ENCODE data around the gene TRIM36.

TRIM36 gene

DNA sequence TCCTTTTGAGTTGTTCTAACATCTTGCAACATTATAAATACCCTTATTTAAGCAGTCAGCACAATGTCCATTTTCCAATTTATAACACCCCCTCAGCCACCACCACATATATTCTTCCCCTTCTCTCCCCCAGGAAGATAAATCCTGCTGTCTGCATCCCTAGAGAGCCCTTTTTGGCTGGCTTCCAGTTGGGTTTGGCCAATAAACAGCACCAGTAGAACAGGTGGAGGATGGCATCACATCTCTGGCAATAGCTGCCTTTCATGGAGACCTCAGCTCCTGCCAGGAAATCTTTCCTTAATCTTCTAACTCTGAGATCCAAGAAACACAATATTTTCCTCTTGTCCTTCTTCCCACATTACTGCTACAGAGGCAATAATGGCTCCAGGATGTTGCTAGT, 53.7 kb downstream of the TRIM36 start:
- ATAC-seq, result no peak
- TF ChIP-seq RARB (CRISPR knock-in tag; IDR thresholded peaks at IDR 0.05) (no peak), OSR1 (CRISPR knock-in tag; IDR thresholded peaks at IDR 0.05) (no peak), ZFP30 (CRISPR knock-in tag; IDR thresholded peaks at IDR 0.05) (no peak), ESRRG (CRISPR knock-in tag; IDR thresholded peaks at IDR 0.05) (no peak), ZNF70 (CRISPR knock-in tag; IDR thresholded peaks at IDR 0.05) (no peak), ZC3H10 (CRISPR knock-in tag; IDR thresholded peaks at IDR 0.05) (no peak), BACH2 (CRISPR knock-in tag; IDR thresholded peaks at IDR 0.05; ENCODE audit: borderline replicate concordance) (no peak), ZNF565 (CRISPR knock-in tag; conservative IDR thresholded peaks at IDR 0.05; ENCODE audit: low read depth) (no peak), CSDC2 (CRISPR knock-in tag; IDR thresholded peaks at IDR 0.05) (no peak), ISL1 (CRISPR knock-in tag; IDR thresholded peaks at IDR 0.05) (no peak), GLIS3 (CRISPR knock-in tag; IDR thresholded peaks at IDR 0.05) (no peak)
- TF ChIP-seq, protein P1, sequence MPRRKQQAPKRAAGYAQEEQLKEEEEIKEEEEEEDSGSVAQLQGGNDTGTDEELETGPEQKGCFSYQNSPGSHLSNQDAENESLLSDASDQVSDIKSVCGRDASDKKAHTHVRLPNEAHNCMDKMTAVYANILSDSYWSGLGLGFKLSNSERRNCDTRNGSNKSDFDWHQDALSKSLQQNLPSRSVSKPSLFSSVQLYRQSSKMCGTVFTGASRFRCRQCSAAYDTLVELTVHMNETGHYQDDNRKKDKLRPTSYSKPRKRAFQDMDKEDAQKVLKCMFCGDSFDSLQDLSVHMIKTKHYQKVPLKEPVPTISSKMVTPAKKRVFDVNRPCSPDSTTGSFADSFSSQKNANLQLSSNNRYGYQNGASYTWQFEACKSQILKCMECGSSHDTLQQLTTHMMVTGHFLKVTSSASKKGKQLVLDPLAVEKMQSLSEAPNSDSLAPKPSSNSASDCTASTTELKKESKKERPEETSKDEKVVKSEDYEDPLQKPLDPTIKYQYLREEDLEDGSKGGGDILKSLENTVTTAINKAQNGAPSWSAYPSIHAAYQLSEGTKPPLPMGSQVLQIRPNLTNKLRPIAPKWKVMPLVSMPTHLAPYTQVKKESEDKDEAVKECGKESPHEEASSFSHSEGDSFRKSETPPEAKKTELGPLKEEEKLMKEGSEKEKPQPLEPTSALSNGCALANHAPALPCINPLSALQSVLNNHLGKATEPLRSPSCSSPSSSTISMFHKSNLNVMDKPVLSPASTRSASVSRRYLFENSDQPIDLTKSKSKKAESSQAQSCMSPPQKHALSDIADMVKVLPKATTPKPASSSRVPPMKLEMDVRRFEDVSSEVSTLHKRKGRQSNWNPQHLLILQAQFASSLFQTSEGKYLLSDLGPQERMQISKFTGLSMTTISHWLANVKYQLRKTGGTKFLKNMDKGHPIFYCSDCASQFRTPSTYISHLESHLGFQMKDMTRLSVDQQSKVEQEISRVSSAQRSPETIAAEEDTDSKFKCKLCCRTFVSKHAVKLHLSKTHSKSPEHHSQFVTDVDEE (CRISPR knock-in tag; IDR thresholded peaks at IDR 0.05), result no peak
- TF ChIP-seq, protein P2, sequence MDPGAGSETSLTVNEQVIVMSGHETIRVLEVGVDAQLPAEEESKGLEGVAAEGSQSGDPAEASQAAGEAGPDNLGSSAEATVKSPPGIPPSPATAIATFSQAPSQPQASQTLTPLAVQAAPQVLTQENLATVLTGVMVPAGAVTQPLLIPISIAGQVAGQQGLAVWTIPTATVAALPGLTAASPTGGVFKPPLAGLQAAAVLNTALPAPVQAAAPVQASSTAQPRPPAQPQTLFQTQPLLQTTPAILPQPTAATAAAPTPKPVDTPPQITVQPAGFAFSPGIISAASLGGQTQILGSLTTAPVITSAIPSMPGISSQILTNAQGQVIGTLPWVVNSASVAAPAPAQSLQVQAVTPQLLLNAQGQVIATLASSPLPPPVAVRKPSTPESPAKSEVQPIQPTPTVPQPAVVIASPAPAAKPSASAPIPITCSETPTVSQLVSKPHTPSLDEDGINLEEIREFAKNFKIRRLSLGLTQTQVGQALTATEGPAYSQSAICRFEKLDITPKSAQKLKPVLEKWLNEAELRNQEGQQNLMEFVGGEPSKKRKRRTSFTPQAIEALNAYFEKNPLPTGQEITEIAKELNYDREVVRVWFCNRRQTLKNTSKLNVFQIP (CRISPR knock-in tag; IDR thresholded peaks at IDR 0.05; ENCODE audit: borderline replicate concordance, low read depth), result no peak
- TF ChIP-seq, protein P3, sequence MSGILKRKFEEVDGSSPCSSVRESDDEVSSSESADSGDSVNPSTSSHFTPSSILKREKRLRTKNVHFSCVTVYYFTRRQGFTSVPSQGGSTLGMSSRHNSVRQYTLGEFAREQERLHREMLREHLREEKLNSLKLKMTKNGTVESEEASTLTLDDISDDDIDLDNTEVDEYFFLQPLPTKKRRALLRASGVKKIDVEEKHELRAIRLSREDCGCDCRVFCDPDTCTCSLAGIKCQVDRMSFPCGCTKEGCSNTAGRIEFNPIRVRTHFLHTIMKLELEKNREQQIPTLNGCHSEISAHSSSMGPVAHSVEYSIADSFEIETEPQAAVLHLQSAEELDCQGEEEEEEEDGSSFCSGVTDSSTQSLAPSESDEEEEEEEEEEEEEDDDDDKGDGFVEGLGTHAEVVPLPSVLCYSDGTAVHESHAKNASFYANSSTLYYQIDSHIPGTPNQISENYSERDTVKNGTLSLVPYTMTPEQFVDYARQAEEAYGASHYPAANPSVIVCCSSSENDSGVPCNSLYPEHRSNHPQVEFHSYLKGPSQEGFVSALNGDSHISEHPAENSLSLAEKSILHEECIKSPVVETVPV (CRISPR knock-in tag; IDR thresholded peaks at IDR 0.05), result no peak
- TF ChIP-seq, protein P4, sequence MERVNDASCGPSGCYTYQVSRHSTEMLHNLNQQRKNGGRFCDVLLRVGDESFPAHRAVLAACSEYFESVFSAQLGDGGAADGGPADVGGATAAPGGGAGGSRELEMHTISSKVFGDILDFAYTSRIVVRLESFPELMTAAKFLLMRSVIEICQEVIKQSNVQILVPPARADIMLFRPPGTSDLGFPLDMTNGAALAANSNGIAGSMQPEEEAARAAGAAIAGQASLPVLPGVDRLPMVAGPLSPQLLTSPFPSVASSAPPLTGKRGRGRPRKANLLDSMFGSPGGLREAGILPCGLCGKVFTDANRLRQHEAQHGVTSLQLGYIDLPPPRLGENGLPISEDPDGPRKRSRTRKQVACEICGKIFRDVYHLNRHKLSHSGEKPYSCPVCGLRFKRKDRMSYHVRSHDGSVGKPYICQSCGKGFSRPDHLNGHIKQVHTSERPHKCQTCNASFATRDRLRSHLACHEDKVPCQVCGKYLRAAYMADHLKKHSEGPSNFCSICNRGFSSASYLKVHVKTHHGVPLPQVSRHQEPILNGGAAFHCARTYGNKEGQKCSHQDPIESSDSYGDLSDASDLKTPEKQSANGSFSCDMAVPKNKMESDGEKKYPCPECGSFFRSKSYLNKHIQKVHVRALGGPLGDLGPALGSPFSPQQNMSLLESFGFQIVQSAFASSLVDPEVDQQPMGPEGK (CRISPR knock-in tag; IDR thresholded peaks at IDR 0.05; ENCODE audit: borderline replicate concordance), result no peak

DNA sequence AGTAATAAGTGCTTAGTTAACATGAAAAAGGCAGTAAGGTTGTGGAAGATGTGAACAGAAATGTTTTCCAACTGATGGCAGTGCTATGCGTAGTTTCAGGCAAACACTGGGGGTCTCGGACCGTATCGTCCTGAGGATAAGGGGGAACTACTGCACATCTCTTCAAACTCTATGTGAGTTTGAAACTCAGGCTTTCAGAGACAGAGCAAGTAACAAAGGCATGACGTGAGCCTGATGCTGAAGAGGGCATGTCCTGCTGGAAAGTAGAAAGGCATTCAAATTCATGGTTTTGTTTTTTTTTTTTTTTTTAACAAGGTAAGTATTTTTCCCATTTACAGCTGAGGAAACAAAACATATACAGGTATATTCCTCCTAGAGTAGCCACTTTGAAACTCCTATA, 59.9 kb downstream of the TRIM36 start:
- no peak for TF ChIP-seq ARNTL (CRISPR knock-in tag; IDR thresholded peaks at IDR 0.05; ENCODE audit: borderline replicate concordance, low read depth)
- ATAC-seq, result no peak

DNA sequence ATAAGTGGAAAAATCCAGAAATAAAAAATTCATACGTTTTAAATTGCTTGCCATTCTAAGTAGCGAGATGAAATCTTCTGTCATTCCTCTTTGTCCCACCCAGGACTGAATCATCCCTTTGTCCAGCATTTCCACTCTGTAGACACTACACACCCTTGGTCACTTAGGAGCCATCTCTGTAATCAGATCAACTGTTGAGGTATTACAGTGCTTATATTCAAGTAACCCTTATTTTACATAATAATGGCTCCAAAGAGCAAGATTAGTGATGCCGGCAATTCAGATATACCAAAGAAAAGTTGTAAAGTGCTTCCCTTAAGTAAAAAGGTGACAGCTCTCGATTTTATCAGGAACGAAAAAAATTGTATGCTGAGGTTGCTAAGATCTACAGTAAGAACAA, 60.4 kb downstream of the TRIM36 start:
- TF ChIP-seq SNAI2 (CRISPR knock-in tag; IDR thresholded peaks at IDR 0.05) (no peak), ARNTL (CRISPR knock-in tag; IDR thresholded peaks at IDR 0.05; ENCODE audit: borderline replicate concordance, low read depth) (no peak), ZNF70 (CRISPR knock-in tag; IDR thresholded peaks at IDR 0.05) (no peak), GLIS3 (CRISPR knock-in tag; IDR thresholded peaks at IDR 0.05) (no peak), ISL1 (CRISPR knock-in tag; IDR thresholded peaks at IDR 0.05) (no peak), ZFP3 (CRISPR knock-in tag; IDR thresholded peaks at IDR 0.05) (no peak), RARB (CRISPR knock-in tag; IDR thresholded peaks at IDR 0.05) (no peak), OSR1 (CRISPR knock-in tag; IDR thresholded peaks at IDR 0.05) (no peak), TCF4 (CRISPR knock-in tag; IDR thresholded peaks at IDR 0.05; ENCODE audit: borderline replicate concordance) (no peak)
- TF ChIP-seq, protein P4 (CRISPR knock-in tag; IDR thresholded peaks at IDR 0.05; ENCODE audit: borderline replicate concordance), result no peak
- ATAC-seq, result no peak

All from SK-N-SH treated with all-trans-retinoic acid at 6 μM for 48 hours (cell line).